ENCODE results near the gene PDGFD.

Gene PDGFD

DNA sequence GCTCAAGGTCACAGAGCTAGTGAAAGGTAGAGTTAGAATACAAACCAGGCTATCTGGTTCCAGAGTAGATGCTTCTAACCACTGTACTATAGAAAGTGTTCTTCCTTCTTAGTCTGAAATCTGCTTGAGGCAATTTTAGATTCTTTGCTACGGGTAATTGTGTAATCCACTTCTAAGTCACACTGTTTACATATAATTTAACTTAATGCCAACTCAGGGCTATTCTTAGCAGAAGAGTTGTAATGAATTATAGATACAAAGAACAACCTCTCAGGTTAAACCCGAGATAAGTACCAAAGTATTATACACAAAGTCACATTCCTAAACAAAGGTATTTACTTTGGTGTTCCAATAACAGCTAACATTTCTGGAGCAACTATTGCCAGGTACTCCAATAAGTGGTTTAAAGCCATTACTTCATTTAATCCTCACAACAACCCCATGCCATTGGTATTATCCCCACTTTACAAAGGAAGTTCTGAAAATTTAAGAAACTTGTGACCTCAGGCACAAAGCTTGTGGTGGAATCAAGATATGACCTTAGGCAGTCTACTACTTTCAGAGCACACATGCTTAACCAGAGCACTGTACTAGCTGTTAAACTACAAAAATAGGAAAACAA lies 158.6 kb downstream of the PDGFD start:
- no peak for DNase-seq (ENCODE audit: low read depth in 2 of 2, low spot score in 1 of 2)

DNA sequence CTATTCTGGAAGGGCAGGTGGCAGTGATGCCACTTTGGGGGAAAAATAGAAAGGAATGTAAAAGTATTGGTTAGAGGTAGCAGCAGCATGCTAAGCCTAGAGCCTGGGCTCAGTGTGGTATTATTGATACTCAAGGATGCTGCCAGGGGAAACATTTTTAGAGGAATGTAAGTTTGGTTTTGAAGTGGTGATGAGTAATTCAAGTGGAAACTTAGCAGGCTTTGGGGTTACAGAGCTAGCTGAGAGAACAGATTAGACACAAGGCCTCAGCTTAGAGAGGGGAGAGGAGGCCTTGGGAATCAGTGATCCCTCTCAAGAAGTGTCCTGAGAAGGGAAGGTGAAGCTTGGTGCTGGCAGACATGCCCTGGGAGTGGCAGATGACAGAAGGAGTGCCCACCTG lies 160.5 kb downstream of the PDGFD start:
- no peak for DNase-seq (ENCODE audit: low read depth in 2 of 2, low spot score in 1 of 2)

DNA sequence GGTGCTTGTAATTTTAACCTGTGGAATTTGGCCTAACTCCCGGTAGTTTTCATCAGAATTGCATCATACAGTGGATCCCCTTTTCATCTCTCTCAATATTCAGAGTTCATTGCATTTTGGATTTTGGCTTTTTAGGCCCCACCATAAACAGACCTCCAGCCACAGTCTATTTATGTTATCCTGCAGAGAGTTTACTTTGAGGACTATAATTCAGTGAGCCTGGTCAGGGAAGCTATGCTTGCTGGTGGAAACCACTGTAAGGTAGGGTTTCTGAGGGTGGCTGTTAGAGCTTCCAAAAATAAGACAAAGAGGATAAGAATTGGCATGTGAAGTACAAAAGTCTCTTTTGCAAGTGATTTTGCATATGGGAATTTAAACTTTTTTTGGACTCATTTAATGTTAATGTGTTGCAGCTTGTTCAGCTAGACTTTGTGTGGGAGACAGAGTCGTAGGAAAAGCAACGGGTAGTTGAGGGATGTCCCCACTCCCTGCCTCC lies 162.3 kb downstream of the PDGFD start:
- DNase-seq (ENCODE audit: low read depth in 2 of 2, low spot score in 1 of 2), result no peak

DNA sequence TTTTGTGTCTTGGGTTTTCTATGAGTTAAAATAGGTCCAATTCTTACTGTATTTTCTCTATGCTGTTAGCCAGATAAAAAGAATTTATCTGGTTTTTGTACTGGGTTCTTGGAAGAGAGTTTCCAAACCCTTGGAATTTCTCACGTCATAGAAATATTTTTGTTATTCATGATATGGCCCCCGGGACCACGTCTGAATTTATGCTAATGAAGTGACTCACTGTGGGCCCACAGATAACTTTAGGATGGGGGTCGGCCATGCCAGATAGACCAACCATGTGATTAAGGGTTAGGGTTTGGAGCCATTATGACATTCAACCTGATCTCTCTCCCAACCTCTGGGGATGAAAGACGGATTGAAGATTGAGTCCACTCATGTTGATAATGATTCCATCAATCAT lies 163.1 kb downstream of the PDGFD start:
- no peak for DNase-seq (ENCODE audit: low read depth in 2 of 2, low spot score in 1 of 2)

DNA sequence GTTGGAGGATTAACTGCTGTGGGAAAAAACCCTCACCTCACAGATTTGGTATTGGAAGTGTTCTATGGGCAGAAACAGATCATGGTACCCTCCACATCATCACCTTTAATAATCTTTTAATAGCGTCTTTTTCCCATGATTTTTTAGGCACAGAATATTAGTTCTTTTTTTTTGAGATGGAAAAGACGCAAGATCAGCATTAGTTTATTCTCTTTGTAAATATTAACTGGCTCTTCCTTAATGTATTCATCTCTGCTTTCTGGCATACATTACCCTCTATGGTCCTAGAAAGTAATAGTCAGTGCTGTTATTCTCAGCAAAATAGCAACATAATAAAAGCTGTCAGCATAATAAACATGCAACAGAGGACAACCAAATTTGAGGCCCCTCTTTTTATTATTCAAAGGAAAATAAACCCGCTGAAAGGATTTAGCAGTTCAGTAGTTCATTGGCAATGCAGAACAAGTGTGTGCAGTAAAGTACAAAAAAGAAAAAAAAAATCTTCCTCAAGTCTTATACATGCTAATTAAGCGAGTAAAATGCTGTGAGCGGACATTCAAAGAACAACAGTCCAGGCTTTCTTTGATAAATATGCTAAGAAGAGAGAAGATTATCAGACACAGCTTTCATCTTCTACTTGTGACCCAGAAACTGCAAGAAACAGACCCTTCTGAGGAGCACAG lies 165.0 kb downstream of the PDGFD start:
- no peak for DNase-seq (ENCODE audit: low read depth in 2 of 2, low spot score in 1 of 2)

DNA sequence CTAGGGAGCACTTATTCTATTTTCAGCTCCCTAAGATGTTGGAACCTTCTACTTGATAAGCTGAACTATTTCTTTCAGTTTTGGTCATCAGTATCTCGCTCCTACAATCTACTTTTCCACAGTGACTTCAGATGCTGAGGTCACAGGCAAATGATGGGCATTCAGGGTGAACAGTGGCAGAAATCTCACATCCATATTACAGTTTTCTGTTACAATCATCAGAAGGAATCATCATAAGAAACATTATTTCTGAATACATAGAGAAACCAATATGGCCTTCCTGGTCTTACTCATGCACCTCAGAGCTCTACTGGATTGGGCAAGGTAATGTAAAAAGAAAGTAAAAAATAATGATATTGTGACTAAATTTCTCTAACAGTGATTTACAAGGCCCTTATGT lies 166.9 kb downstream of the PDGFD start:
- DNase-seq (ENCODE audit: low read depth in 2 of 2, low spot score in 1 of 2), result no peak

DNA sequence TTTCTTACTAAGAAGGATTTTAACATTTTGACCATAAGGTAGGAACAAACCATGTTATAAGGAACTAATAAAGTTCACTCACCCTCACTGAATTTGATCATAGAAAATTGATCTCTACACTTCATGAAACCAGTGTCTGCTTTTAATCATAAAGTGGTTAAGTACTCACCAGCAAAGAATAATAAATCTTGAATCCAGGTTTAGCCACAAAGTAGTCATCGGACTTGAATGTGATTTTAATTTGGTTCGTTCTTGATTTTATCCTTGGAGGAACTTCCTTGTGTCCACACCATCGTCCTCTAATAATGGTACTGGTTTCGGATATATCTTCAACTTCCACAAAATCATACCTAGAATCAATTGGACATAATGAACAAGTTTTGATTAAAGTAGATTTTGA lies 168.1 kb downstream of the PDGFD start:
- DNase-seq (ENCODE audit: low read depth in 2 of 2, low spot score in 1 of 2), result no peak

DNA sequence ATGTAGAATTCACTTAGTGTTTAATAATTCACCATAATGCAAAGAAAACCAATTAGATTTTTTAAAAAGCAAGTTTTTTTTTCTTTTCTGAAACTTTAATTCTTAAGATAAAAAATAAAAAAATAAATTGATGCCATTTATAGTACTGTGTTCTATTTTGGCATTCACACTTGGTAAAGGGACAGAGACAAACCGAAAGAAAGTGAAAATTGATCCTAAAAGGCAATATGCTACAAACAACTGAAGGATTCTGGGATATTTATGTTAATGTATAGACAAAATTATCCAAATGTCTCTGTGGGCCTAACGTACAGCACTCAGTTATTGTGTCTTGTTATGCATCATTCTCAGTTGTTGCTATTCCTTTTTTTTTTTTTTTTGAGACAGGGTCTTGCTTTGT lies 169.4 kb downstream of the PDGFD start:
- DNase-seq (ENCODE audit: low read depth in 2 of 2, low spot score in 1 of 2), result no peak

DNA sequence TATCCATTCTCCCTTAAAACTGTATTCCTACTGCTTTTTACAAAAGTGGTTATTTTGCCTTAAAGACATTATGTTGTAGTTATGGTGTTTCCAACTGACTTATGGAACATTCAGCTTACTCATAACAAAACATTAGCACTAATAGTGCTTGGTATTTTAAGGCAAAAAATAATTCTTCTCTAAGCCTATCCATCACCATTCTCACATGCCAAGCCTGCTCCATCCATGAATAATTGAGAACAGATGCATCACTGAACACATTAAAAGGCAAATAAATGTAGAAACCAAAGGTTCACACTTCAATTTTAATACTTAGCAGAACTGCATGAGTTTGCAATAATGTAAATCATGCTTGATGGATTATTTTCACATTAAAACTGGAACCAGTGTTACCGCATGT lies 169.9 kb downstream of the PDGFD start:
- DNase-seq (ENCODE audit: low read depth in 2 of 2, low spot score in 1 of 2), result no peak

DNA sequence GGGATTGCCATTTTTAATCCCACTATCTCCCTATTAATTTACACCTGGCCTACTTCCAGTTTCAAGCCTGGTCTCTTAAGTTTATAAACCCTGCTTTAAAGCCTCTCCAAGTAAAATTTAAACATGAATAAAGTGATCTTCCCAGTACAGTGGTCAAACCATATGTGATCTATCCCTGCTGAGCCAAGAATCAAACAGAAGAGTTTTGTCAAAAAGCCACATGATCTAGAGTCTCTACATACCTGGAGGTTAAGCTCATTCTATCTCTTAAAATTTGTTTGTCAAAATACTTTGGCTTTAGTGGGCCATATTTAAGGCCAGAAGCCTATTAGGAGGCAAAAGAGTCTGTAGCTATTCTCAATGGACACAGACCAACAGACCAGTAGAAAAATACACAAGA lies 170.4 kb downstream of the PDGFD start:
- DNase-seq (ENCODE audit: low read depth in 2 of 2, low spot score in 1 of 2), result no peak

DNA sequence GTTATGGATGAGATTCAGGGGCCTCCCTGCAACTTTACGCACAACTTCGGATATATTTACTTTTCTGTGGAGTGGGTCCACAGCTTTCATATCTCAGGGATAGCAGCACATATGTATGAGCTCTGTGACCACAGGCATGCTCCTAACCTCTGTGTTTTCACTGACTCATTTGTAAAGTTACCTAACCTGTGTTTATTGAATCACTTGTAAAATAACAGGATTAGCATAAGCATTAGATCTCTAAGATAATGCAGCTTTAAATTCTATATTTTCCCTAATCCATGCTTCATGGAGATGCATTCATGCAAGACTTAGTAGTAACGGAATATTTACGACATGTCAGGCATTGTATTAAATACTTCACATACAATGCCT lies 175.4 kb downstream of the PDGFD start:
- no peak for DNase-seq (ENCODE audit: low read depth in 2 of 2, low spot score in 1 of 2)

DNA sequence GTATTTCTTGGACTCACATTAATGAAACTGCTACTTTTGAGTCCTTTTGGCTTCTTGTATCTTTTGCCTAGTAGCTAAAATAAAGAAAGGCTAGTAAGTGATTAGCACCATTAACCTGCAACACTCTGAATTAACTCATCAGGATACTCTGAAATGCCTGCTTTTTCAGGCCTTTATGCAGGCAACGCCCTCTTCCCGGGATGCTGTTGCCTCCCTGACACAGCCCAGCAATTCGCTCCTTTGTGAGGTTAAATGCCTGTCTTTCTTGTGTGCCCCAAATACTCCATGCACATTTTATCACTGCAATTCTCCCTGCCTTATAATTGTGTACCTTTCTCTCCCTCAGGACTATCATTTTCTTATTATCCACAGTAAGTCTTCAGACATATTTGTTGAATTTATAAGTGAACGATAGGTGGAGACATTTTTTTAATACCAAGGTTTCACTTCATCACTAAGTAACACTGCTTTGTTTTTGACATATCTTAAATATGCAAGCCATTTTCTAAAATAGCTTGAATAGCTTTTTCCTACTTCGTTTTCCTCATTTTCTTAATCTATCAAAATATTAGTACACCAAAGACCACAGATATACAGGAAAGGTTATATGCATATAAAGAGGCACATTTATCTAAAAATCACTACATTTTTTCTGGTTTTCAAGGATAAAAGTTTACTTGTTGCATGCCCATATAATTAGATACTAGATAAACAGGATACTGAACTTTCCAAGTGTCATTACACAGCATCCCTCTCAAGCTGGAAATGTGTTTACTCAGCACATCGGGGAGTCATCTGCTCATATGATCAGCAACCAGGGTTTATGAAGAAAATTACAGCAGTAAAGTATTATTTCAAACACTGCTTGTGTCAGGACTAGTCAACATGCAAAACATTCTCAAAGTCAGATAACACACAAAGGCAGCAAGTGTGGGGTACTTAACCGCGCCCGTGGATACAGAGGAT lies 176.0 kb downstream of the PDGFD start:
- no peak for DNase-seq (ENCODE audit: low read depth in 2 of 2, low spot score in 1 of 2)

DNA sequence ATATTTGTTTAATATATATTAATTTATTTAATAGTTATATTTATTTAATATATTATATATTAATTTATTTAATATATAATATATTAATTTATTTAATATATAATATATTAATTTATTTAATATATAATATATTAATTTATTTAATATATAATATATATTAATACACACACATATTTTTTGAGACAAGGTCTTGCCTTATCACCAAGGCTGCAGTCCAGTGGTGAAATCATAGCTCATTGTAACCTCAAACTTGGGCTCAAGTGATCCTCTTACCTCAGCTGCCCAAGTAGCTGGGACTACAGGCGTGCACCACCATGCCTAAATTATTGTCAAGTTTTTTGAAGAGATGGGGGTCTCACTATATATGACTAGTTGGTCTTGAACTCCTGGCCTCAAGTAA lies 178.9 kb downstream of the PDGFD start:
- DNase-seq (ENCODE audit: low read depth in 2 of 2, low spot score in 1 of 2), result no peak

DNA sequence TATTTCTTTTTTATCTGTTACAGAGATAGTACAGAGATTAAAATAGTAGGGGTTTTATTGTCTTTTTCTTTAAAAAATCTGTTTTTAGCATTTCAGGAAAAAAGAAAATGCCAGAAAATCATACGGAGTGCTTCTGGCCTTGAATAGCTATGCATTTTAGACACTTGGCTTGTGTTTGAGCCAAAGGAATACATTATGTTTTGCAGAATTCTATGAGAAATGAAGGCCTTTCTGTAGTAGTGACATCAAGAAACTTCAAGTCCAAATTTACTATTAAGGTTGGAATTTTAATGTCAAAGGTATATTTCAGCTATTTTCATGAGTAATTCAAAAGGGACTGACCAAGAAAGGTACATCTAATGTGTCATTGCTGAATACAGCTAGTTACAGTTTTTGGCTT lies 183.8 kb downstream of the PDGFD start:
- no peak for DNase-seq (ENCODE audit: low read depth in 2 of 2, low spot score in 1 of 2)

DNA sequence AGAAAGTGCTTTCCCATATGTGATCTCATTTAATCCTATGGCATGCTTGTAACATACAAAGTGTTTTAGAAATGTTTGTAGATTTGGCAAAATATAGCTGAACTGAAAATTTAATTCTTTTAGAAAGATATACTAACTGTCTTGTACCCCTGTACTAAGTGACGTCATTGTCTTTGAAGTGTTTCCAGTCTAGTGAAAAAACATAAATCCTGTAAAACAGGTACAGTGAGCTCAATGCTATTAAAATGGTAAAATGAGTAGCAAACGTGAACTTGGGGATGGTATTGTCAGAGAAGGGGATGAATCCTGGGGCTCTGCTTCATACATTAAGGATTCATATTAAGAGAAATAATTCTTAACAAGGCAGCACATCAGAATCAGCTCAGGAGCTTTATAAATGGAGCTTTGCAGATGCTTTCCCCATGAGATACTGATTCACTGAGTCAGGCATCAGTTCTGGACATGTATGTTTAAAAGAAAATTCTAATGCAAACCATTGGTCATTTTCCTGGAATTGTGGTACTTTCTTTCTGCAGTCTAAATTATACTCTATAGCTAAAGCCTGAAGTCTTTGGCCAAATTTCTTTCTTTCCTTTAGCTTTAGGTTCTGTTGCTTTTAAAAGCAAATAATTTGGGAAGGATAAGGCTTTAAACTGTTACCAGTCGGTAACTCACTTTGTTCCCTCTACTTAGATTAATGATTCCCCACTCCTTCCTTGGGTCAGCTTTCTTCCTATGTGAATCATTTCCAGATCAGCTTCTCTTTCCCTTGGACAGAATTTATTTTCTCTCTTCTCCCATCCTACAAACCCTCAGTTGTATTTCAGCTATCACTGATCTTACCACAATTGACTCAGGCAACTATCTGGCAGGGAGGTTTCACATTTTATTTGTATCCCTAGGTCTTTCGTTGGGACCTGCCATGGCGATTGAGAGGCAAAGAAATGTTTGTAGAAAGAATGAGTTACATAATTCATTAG lies 185.0 kb downstream of the PDGFD start:
- DNase-seq (ENCODE audit: low read depth in 2 of 2, low spot score in 1 of 2), result no peak

DNA sequence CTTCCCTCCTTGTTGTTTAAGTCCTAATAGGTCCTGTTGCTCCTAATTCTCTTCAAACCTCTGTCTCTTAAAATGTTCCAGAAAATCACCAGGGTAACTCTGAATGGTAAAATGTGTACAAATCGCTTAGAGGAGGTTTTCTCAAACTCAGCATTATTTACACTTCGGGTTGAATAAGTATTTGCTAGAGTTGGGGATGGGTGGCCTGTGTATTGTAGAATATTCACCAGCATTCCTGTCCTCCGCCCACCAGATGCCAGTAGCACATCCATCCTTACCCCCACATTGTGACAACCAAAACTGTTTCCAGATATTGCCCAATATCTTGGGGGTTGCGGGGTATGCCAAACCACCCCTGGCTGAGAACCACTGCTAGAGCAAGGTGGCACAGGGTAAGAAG lies 191.9 kb downstream of the PDGFD start:
- DNase-seq (ENCODE audit: low read depth in 2 of 2, low spot score in 1 of 2), result no peak

DNA sequence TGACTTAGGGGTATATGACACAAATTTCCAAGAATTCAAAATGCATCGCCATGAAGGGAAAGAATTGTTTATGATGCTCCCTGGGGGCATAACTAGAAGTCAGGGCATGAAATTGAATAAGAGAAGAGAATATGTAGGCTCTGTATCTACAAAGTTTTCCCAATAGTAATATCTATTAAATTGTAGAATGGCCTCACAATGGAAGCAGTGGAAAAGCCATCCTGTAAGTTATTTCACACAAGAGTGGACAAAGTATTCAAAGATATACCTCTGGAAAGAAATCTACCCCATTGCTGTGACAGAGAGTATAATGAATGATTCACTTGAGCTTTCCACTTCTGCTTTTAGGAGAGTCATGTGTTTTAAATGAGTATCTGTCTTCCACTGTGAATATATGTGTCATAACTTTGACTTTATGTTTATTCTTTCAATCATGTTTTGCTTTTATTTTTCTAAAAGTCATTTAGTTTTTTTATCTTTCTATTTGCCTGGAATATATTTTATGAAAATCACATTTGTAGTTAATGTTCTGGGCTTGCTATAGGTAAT lies 193.2 kb downstream of the PDGFD start:
- DNase-seq (ENCODE audit: low read depth in 2 of 2, low spot score in 1 of 2), result no peak

DNA sequence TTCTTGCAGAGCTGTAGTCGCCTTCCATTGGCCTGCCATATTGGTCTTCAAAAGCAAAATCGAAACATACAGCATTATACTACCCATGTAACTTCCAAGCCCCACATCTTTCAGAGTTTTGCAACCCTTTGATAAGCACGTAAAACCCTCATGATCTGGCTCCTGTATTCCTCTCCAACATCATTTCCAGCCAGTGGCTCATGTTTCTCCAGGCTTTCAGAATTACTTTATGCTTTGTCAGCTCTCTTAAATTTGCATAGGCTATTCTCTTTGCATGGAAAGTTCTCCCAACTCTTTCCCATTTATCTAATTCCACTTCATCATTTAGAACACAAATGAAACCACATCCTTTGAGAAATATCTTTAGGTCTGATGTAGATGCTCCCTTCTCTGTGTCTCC lies 195.3 kb downstream of the PDGFD start:
- DNase-seq (ENCODE audit: low read depth in 2 of 2, low spot score in 1 of 2), result no peak

DNA sequence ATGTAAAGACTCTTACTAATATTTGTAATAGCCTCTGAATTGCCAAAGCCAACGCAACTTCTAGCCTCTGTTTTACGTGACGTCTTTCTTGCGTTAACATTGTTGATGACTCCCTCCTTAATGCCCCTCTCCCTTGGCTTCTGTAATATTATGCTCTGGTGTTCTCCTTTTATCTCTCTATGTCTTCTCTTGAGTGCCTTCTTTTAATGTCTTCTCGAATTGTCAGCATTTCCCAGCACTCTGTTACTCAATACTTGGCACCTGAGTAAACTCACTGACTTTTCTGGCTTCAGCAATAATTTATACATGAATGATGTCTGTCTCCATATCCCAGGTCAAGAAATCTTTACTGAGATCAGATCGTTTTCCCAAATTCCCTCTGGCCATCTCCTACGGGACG lies 196.0 kb downstream of the PDGFD start:
- no peak for DNase-seq (ENCODE audit: low read depth in 2 of 2, low spot score in 1 of 2)

DNA sequence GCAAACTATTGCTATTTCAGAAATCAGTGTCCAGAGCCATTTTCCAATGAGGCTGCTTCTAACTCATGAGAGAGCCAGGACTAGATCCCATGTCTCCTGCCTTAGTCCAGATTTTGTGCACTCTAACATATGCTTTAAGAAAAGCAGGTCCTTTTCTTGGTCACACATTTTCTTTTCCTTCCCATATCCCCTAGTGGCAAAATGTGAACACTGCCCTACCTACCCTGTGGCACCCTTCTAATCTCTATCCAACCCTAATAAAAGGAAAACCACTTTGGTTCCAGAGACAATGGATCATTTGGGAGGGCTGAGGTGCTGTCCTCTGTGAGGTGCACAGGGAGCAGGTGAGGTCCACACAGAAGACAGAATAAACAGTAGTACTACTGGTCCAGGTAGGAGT lies 199.6 kb downstream of the PDGFD start:
- DNase-seq (ENCODE audit: low read depth in 2 of 2, low spot score in 1 of 2), result no peak

DNA sequence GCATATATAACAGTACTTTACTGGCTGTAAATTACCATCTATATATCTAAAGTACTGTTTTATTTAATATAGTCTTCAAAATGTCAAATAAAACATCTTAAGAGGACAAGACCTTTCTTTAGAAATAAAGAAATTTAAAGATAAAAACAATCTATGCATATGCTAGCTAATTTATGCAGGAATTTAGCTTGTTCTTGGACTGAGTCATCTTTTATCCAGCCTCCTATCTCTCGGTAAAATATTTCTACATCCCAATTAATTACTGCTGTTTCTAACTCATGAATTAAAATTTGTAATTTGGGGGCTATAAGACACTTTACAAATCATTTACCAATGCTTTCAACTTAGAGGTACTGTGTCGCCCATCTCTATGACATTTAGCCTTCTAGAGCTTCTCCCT lies 200.3 kb downstream of the PDGFD start:
- no peak for DNase-seq (ENCODE audit: low read depth in 2 of 2, low spot score in 1 of 2)

All from stimulated activated CD8-positive, alpha-beta memory T cell treated with anti-CD3 and anti-CD28 coated beads, Interleukin-4, amount 100 ng/mL, for 4 hours (primary cell).